GM13977 (cell line): ENCODE measurements around the gene SYVN1.

Experiments used
- DNase-seq: peaks from one replicate; pipeline ENCODE4 v3.0.0; 2012; ENCODE audit warnings: low spot score
- in situ Hi-C: fragments of 300-500 bp; cut with MboI; formaldehyde crosslinking; loops from one replicate; pipeline ENCODE4 v1.12.0; 2022; ENCODE audit warnings: low sequenced_read_pairs, low pct_unique_long_range_greater_than_20kb, mixed read lengths, inconsistent platforms; ENCODE audit not compliant: unreplicated experiment
- TF ChIP-seq, protein P1 (sequence below): IDR thresholded peaks from 2 replicates; pipeline ENCODE4 v1.5.1; 2012; ENCODE audit warnings: mild to moderate bottlenecking, control low read depth; ENCODE audit not compliant: insufficient read depth; ENCODE audit errors: extremely low read depth, missing control alignments

SYVN1 gene

DNA sequence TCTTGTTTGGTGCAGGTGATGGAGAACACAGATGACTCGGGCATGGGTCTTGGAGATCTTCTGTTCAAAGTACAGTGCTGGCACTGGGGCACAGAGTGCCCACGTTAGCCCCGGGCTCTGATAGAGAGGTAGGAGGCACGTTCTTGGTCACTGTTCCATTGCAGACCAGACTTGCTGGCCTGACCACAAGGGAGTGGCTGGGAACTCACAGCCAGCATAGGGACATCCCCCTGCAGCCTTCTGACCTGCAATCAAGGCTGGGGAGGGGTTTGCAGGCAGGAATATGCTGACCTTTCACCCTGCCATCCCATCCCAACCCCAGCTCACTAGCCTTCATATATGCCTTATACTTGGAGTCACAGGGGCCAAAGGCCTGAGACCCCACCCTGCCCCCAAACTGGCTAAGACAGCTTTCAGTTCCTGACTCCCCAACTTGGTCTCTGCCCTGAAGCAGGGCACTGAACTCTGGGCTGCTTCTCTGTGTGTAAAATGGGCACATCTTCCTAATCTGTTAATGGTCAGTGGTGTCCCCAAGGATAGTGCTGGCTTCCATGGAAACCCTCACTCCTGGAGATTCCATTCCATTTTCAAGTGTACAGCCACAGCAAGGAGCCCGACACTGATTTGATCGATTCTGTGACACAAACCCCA is 7.6 kb downstream of the SYVN1 start:
- in situ Hi-C loops: no loop called here
- TF ChIP-seq, protein P1, sequence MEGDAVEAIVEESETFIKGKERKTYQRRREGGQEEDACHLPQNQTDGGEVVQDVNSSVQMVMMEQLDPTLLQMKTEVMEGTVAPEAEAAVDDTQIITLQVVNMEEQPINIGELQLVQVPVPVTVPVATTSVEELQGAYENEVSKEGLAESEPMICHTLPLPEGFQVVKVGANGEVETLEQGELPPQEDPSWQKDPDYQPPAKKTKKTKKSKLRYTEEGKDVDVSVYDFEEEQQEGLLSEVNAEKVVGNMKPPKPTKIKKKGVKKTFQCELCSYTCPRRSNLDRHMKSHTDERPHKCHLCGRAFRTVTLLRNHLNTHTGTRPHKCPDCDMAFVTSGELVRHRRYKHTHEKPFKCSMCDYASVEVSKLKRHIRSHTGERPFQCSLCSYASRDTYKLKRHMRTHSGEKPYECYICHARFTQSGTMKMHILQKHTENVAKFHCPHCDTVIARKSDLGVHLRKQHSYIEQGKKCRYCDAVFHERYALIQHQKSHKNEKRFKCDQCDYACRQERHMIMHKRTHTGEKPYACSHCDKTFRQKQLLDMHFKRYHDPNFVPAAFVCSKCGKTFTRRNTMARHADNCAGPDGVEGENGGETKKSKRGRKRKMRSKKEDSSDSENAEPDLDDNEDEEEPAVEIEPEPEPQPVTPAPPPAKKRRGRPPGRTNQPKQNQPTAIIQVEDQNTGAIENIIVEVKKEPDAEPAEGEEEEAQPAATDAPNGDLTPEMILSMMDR: no peak
- DNase-seq: no peak

DNA sequence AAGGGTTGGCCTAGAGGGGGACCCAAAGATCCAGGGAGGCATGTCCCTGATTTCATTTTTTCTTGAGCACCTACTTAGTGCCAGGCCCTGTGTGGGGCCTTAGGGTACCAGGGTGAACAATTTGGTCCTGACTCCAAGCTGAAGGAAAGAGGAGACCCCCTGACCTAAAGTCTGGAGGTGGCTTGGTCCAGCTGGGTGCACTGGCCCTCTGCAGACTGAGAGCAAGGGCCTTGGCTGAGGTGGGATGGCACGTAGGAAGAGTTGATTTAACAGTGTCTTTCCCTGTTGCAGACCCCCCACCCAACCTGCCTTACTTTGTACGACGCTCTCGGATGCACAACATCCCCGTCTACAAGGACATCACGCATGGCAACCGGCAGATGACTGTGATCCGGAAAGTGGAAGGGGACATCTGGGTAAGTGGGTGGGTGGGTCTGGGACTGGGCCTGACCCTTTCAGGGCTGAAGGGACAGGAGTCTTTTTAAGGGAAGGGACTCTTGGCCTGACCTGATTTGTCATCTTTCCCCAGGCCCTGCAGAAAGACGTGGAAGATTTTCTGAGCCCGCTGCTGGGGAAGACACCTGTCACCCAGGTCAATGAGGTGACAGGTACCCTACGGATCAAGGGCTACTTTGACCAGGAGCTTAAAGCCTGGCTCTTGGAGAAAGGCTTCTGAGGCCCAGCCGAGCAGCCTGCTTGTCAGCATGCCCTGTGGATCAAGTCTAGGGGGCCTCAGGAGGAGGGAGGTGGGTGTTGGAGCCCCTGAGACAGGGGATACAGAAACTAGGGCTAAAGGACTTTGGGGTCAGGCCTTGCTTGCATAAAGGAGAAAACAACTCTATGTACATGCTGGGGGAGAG is 8.9 kb downstream of the SYVN1 start:
- no peak for DNase-seq
- in situ Hi-C loops: no loop called here
- TF ChIP-seq, protein P1: no peak

- TF ChIP-seq, protein P1: no peak
- DNase-seq: no peak
- in situ Hi-C loops: no loop called here
Observed at GRCh38 chr11:65124480-65125196, 9.7 kb downstream of the SYVN1 start.

DNA sequence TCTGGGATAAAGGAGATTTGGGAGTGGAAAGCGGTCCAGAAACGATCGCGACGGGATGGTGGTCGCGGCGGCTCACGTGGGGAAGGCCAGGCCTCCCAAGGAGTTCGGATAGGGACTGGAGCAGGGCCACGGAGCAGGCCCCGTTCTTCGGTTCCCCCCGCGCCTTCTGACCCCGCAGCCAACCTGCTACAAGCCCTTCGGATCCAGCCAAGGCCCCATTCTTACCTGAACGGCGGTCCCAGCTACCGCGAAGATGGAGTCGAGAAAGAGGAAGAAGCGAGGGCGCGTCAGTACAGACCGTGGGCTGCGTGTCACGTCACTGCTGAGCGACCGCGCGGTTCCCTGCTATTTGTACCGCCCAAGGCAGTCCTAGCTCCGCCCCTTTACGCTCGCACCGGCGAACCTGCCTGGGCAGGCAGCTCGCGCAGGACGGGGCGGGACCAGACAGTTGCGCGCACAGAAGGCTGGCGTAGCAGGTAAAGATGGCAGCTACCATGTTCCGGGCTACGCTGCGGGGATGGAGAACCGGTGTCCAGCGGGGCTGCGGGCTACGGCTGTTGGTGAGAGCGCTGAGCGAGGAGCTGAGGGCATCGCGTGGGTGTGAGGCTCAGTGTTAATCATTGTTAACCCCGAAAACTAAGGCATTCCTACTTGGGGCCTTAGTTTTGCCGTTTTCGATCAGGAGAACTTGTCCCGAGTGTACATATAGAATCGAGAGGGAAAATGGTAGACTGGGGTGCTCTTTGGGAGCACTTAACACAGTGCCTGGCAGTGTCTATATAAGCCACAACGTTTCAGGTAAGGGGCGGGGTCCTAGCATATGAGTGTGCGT is 12.2 kb downstream of the SYVN1 start, which contains the start of the genes FAU and MRPL49:
Gene FAU, minus strand, starts transcription at position 270 of the 832 bp plus-strand sequence. CDS start 321 bp downstream, outside the sequence.
Gene MRPL49, plus strand, starts transcription at position 457 of the 832 bp plus-strand sequence. Its CDS starts 26 bp downstream, at position 483.
- in situ Hi-C loops: no loop called here
- TF ChIP-seq, protein P1: no peak
- DNase-seq: peak; percentile 97

DNA sequence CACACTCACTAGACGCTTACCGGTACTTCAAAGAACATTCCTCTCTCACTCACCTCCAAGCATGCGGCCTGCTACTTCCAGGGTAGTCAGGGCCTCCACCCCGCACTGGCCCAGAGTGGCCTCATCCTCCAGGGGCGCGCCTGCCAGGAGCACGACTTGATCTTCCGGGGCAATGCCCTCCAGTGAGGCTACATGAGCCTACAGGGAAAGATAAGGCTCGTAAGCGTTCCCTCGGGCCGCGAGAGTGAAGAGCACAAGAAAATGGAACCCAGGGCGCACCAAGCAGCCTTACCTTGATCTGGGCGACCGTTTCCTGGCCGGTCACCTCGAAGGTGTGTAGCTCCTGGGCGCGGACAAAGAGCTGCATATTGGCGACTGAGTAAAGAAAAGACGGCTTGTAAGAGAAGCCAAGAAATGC is 12.9 kb downstream of the SYVN1 start:
- no peak for DNase-seq
- TF ChIP-seq, protein P1: no peak
- in situ Hi-C loops: no loop called here

- no peak for DNase-seq
- TF ChIP-seq, protein P1: no peak
- in situ Hi-C loops: no loop called here
Observed at GRCh38 chr11:65120831-65121230, 13.5 kb downstream of the SYVN1 start.
